Fibroblast of the conjunctiva (primary cell): ENCODE measurements around the gene GPR87.

Experiments
- DNase-seq: peaks from one replicate; pipeline ENCODE4 v3.0.0-alpha.2; 2010; ENCODE audit warnings: low read depth

GPR87 gene

DNA sequence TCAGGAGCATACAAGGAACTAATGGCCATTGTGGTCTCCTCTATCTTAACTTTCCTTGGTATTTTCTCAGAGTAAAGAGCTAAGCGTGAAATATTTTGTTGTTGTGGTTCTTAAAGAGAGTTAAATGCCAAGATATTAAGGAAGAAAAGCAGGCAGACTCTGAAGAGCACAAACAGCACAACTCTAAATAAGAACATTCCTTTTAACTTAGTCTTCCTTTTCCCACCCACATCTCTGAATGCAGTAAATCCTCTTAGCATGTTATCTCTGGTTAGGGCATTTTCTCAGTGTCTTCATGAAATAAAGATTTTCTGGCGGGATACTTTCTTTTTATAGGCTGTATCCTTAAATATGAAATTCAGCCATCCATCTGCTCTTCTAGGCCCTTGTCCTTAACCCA, 1.5 kb downstream of the GPR87 start:
- DNase-seq = no peak

DNA sequence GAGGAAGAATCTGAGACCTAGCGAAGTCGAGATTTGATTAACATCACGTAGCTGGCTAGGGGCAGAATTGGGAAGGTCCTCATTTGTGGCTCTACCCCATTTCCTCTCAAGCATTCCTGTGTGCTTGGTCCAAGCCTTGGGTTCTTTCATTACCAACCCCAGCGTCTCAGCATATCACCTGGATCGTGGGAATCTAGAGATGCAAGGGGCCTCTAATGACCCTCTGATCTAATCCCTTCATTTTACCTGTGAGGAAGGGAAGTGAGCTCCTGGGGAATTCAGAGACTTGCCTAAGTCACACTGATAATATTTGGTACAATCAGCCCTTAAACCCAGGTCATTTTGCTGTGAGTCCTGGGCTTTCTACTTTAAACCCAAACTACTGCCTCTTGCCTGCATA, 2.0 kb downstream of the GPR87 start:
- DNase-seq = no peak

DNA sequence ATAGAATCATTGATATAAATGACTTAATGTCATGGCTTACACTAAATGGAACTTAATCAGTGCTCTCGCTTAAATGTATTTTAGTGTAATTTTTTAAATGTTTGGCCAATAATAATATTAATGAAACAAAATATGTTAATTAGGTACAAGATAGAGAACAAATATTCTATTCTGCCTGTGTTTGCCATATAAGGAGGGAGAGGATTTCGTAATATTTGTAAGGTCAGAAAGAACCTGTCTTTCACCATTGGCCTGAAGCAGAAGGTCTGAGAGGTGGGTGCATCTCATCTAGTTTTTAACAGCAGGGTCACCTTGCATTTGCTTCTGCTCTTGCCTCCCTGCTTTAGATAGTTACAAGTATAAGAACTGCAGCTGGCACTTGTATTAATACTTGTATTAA, 2.5 kb downstream of the GPR87 start:
- no peak for DNase-seq

DNA sequence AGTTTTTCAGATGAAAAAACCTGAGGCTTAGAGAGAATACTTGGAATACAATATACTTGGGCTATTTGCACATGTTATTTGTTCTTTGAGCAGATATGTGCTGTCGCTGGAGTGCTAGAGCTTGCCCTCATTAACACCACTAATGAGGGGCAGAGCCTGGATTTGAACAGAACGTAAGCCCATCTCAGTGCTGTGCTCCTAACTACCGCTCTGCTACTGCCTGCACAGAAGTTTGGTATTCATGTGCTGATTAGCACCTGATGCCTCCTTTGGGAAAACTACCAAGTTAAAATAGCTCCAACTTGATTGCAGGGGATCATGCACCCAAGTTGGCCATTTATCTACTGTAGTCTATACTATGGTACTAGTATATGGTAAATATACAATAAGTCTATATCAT, 3.6 kb downstream of the GPR87 start:
- no peak for DNase-seq

DNA sequence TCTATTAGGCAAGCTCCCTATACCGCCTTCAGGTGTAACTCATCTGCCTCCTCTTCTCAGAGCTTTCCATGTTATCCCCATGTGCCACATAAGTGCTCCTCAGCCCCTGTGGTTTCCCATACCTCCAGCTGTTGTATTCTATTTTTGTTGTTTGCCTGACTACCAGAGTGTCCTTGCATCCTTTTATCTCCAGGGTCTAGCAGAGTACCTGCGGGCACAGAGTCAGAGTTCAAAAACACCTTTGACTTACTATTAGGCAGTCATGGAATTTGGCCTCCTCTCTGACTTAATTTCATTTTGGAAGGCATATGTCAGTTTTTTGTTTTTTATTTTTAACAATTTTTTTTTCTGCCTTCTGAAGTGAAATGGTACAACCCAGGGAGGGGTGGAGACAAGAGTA, 7.1 kb downstream of the GPR87 start:
- no peak for DNase-seq

DNA sequence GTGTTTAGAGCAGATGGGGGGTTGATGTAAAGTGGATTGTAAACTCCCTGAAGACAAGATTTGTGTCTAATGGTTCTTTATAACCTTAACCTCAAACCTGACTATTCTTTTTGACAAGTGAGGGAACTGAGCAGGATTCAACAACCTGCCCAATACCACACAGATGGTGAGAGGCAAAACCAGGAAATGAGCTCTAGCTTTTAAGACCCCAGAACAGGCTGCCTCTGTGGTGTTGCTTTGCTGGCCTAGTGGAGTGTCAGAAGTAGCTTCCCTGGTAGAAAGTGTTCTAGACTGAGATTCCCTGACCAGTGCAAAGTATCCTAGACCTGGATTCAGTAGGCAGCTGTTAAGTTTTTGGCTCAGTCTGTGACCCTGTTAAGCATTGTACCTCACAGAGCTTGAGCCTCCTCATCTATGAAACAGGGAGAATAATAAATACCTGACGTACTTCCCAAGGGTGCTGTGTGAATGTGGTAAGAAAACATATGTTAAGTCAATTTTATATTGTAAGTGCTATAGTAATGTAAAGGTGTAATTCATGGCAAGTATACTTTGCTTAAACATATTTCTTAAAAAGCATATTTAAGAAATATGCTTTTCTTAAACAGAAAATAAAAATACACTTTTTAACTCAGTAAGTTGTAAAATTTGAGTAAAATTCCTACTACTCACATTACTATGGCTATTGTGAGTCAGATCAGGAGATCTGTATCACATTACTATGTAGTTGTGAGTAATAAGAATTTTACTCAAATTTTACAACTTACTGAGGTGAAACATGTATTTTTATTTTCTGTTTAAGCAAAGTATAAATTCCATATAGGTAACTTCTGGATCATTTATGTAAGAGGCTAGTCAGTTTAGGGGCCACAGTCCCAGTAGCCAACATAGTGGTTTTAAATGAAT, 8.8 kb downstream of the GPR87 start:
- DNase-seq = no peak

DNA sequence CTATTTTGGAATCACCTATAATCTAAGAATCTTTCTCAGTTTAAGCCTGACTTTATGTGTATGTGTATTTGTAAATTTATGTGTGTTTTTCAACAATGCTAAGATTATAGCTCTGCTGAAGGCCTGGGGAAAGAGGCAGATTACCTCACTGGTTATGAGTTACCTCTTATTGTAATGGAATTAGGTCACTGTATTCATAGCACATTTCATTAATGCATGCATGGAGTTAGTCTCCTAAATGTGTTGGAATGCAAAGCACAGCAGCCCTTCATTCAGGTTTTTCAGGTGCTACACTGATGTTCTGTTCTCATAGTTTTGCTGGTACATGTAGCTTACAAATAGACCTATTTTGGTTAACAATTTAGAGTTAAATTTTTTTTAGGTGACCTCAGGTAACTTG, 9.5 kb downstream of the GPR87 start:
- DNase-seq = no peak

DNA sequence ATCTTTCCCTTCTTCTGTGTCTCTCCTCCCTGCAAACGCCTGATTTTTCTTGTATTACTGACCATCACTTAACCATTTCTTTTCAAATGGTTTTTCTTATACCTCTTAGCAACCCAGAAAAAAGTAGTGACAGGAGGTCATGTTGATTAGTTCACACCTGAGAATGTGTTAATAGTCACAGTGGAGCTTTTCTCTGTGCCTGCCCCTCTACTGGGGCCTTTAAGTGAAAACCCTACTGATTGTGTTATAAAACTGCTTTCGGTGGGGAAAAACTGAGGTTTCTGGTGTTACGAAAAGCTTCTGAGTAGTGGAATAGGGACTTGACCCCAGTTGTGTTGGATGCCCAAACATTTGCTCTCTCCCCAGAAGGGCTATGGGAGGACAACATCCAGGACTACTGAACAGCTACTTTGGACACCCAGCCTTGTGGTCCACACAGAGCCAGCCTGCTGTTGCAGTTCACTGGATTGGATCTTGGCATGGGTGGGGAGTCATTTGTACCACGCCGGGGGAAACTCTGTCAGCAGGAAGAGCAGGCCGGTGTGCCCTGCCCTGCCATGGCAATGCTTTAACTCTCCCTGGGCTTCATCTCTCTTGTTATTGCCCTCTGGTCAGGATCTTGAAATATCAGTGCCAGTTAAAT, 10.3 kb downstream of the GPR87 start:
- no peak for DNase-seq

DNA sequence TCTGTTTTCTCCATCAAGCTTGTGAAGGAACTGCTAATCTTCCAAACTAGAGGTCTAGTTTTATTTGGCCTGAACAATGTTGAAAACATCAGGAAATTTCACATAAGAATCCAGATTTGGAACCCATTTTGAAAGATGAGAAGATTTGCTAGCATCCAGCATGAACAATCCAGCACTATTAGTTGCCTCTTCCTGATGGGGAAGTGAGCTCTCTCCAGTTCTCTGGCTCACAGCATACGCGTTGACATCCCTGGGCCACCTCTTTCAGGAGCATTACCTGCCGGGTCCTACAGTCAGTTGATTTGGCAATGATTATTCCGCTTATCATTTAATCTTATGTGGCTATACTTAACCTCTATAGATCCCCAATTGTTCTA, 10.9 kb downstream of the GPR87 start:
- DNase-seq = no peak

DNA sequence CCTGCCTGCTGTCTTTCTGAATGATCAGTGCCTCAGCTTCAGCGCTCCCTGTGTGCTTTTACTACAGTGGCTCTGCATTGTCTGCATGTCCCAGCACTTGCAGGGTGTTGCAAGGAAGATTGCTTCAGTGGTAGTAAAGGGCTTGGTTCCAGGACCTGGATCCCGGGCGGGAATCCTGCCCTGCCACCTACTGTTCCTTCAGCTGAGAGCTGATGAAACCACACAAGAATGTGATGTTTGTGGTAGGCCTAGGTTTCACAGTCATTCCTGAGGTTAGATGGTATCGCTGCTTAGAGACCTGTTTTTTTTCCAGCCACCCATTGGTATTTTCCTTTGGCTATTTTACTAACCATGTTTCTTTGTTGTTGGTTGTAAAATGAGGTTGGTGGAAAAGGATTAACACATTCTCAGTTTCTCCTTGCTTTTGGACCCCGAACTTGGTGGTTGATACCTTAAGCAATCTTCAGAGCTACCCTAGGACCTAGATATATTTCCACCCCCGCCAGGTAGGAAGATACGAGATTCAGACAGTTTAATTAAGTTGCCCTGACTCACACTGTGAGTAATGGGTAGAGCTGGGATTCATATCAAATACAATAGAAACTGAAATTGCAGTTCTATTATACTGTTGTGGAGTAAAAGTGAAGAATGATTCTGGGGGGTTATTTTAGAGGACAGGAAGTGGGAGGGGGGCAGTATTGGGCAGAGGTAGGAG, 11.4 kb downstream of the GPR87 start:
- peak; percentile 93 for DNase-seq

DNA sequence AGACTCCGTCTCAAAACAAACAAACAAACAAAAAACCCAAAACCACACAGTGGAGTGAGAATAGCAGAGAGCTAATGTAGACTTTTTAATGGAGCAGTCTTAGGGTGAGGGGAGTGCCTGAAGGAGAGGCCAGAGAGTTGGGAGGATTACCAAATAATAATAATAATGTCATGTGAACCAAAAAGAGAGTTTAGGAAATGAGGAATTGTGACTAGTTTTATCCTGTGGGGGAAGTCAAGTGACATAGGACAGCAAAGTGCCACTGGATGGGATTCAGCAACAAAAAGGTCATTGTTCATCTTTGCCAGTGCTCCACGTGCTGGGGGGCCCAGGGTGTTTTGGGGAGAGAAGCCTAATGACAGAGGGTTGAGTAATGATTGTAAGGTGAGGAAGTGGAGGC, 12.9 kb downstream of the GPR87 start:
- DNase-seq = no peak

DNA sequence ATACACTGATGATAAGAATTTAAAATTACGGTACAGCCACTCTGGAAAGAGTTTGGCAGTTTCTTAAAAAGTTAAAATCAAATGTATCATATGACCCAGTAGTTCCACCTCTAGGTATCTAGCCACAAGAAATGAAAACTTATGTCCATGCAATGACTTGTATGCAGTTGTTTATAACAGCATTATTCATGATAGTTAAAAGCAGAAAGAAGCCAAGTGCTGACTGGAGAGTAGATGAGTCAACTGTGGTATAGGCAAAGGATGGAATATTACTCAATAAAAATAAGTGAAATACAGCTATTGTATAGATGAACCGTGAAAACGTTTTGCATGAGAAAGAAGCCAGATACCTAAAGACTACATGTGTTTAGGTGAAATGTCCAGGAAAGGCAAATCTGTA, 14.8 kb downstream of the GPR87 start:
- DNase-seq = peak; percentile 65

DNA sequence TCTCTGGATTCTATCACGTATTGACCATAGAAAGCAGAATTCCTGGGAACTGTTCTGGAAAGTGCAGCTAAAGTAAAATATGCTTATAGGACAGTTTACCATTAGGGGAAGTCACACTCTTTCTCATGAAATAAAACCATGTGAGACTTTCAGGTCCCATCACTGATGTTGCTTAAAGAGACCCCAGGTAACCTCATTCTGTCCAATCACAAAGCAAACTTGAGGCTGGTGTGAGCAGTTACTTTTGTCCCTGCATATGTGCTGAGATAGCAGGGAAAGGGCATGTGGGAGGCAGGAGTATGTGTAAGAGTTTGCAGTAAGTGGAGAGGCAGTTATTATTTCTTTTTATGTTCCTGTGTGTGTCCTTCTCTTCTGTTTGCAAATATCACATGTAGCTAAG, 16.1 kb downstream of the GPR87 start:
- DNase-seq = no peak

DNA sequence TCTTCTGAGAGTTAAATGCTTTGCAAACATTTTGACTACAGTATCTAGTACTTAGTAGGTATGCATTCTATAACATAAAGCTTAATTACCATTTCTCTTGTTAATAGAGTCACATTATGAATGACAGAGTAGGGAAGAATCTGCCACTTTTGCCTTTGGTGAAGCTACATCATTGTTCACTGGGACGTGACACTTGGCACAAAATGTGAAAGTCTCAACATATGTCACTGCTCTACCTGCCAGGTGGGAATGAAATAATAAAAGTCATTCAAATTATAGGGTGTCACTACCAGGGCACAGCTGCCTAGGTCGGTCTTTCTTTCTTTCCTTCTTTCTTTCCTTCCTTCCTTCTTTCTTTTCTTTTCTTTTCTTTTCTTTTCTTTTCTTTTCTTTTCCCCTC, 17.6 kb downstream of the GPR87 start:
- DNase-seq = no peak

DNA sequence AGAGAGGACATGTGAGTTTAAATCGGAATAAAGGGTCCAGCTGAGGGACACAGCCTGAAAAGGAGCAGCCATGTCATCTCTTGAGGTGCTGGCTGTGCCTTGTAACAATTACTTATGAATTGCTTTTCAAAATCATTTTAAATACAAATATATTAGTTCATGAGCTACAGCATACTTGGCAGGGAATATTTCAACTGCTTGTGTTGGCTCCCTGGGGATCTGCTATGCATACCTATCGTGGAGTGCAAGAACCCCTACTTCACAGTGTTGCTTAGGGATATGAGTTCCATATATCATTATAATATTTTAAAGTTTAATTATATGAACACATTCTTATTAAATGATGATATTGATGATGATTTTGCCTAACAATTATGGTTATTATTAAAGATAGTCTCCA, 19.2 kb downstream of the GPR87 start:
- DNase-seq = no peak

DNA sequence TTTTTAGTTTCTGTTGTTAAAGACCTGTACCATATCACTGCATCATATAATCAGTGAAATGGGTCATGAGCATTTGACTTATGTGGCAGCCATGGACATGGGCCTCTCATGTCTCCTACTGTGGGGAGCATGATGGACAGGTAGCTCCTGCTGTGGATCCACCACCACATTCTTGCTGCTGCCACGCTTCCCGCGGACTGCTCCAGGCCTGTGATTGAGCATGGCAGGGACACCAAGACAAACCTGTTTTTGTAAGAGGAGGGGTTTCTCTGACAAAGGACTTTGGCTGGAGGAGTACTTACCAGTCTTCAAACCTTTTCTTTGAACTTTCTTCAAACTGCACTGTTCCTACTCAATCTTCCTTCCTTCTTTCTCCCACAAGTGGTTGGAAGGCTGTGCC, 20.4 kb downstream of the GPR87 start:
- DNase-seq = no peak

DNA sequence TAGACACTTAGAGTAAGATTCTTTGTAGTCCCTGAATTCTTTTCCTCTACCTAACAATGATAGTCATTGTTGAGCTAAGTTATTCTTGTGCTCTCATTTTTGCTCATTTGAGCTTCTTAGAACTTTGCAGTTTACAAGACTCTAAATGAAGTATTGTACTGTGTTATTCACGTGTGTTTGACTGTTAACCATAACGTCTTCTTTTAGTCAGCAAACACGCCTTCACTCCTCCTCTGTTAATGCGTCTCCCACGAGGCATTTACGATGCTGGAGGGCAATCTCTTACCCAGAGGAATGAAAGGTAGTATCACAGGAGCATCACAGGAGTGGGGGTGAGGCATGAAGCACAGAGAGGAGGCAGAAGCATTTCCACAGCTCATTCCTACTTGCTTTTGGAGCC, 23.5 kb downstream of the GPR87 start:
- DNase-seq = no peak

DNA sequence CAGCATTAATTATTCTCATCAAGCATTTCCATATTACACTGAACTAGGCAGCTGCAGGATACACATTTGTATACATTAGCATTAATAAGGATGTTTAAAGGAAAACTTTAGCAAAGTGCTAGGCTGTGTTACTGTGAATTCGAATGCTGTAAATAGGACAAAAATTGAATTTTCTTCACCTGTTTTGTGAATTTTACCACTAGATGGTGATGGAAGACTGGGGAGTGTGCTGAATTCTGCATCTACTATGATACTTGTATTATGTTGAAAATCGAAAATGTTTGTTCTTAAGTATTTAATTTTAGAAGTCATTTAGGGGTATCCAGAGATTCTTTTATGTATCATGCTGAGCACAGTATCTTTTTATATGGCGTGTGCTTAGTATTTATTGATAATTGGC, 25.9 kb downstream of the GPR87 start:
- DNase-seq = peak; percentile 29

DNA sequence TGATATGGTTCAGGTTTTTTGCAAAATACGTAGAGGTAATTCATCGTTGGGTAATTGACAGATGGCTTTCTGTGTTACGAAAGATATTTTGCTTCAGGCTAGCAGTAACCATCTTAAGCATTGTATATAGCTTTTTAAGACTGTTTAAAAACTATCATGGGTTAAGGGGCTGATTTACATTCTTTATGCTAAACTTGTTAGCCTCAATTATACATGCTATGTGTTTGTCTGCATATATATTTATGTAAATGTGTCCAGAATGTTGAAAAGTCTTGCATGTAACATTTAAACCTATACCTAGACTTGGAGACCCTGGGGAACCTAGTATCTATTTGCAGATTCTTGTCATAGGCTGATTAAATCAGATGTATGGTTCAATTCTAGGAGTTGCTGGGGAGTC, 27.2 kb downstream of the GPR87 start:
- no peak for DNase-seq

DNA sequence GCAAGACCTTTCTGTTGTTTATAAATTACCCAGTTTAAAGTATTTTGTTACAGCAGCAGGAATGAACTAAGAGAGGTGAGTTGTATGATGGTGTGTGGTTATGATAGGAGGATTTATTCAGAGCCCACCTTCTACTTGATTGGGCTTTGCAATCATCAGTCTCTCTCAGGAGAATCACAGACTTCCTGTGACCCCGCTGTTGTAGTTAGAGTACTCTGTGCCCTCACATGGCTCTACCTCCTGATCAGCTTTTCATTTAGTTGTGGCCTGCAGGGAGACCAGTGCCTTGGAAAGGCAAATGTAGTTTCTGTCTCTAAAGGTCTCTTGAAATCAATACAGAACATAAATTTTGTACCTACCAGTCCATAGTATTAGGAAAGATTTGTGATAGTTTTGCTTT, 30.7 kb downstream of the GPR87 start:
- no peak for DNase-seq

DNA sequence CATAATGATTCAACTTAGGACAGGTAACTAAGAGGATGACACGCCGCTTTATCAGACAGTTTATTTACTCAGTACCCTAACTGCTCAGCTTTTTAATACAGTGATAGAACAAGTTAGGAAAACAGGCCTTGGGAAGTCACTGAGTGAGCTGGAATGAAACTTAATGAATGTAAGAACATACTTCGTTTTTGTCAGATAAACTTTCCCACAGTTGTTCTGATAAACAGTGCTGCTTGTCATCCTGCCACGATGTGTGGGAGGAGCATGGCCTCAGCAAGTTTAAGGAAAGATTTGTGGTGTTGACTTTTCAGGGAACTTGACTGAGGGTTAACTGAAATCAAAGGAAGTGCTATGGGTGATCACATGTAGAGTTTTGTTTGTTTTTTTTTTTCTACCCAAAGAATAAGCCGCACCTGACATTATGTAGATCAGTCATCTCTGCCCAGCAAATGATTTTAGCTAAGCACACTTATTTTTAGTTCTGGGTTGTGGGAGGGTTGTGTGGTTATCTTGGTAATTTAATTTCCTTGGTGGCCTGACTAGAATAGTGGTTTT, 32.6 kb downstream of the GPR87 start:
- no peak for DNase-seq

DNA sequence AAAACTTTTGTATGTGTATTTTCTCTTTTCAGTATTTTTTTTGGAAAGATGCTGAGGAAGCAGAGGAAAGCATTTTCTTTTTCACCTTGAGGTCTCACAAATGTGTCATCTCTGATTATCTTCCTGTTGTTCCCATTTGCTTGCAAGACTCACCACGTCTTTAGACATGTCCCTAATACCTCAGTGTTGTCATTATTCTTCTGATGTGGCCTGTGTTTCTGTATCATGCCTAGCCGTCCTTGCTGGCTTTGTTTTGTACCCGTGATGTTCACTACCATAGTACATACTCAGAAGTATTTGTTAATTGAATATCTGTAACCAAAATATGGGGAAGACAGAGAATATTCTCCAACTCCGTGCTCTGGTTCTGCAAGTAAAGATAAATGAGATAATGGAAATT, 33.2 kb downstream of the GPR87 start:
- no peak for DNase-seq

DNA sequence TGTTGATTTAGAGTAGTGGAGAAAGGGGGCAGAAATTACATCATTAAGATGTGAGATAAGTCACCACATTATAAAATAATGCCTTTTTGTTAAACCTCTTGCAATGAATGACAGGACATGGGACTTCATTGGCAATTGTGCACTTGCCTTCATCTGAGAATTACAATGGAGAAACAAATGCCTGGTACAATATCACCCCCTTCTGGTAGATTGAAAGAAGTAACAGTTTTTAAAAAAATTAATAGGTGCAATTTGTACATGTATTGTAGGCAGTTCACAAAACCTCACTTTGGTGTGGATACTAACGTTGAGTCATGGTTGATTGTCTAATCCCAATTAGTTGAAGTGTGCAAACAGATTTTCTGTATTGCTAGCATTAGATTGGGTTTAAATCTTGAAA, 33.7 kb downstream of the GPR87 start:
- peak; percentile 48 for DNase-seq
